ENCODE results near the gene SLC5A4.

Gene SLC5A4

DNA sequence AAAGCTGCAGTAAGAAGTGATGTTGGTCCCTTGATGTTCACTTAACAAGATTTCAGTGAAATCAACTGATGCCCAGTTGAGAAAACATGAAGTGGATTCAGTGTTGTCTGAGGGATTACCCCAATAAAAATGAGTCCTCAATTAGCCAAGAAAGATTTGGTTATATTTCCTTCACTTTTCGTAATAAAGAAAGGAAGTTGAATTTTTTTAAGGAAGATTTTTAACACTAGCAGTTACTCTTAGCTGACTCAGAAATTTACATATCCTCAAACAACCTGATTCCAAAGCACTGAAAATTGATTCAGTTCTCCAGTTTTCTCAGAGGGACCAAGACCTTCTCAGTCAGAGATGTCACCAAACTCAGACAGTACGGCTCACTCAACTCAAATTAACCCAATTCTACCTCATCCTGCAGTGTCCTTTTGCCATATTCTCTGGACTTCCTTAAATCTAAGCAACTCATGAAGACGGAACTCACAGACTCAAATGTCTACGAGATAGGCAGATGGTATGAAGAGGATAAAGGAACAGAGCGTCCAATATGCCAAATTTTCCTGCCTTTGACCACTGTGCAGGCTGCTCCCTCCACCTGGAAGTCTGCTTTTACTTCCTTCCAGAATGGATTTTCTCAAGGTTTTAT is 22.8 kb downstream of the SLC5A4 start:
- DNase-seq = no peak

DNA sequence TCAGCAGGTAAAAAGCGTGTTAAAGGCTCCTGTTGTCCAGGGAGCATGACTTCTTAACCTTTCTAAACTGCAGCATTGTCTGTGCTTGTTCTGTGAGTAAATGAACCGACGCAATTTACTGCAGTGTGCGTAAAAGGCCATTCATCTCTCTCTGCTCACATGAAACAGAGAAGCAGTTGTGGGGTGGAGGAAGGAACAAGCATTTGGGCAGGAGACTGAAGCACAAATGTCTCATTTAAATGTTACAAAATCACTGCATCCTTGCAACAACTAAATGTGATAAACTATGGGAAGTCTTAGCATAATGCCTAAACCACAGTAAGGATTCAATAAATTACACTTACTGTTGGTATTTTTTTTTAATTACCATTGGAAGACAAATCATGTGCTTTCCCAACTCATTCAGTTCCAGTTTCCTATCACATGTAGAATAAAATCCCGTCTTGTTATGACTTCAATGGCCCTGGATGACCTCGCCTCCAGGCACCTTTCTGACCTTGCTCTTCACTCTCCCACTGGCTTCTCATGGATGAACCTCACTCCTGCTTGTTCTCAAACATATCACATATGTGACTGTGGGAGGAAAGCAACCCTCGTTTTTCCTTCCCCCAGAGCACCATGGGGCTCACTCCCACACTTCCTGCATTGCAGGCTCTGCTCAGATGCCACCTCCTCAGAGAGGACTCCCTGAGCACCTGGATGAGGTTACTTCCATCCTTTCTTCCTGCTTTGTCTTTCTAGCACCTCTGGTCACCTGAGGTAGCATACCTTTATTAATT is 28.6 kb downstream of the SLC5A4 start:
- DNase-seq = no peak

DNA sequence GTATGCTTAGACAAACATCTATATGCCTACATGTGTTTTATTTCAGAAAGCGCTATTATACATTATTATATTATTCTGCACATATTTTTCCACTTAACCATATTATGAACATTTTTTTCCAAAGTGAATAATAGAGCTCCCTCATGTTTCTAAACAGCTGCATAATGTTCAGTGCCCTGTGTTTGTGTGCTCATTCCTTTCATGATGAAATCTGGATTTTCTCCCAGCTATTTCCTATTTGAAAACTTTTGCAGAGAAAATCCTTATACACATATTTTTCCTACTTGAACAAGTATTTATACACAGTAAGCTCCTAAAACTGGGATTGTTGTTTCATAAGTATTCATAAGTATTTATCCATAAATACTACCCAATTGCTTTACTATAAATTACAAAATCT is 32.2 kb downstream of the SLC5A4 start:
- no peak for DNase-seq

DNA sequence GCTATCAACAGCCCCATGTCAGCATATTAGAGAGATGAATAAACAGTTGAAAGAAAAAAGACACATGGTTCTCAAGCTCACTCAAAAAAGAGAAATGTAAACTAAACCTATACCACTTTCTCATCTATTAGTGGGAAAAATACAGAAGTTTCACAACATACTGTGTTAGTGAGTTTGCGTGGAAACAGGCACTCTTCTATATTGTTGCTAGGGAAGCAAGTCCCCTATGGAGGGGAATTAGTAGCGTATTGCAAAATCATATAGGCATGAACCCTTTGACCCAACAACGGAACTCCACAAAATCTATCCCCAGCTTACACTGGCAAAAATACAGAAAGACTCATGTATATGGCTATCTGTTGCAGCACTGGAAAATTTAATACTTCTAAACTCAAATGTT is 36.1 kb downstream of the SLC5A4 start:
- no peak for DNase-seq

DNA sequence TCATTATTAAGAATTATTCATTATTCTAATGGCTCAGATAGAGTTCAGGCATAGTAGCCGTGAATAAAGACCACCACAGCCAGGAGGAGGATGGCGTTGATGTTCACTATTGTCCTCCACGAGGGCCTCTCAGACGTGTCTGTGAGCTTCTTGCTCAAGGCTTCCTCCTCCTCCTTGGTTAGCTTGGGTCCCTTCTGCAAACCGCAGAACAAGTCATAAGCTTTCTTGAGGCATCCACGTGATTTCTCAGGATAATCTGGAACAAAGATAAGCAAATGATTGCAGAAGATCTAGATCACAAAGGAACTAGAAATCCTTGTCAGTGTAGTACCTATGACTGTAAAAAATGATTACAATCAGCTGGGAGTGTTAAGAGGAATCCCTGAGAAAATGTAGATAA is 36.7 kb downstream of the SLC5A4 start:
- DNase-seq = no peak

DNA sequence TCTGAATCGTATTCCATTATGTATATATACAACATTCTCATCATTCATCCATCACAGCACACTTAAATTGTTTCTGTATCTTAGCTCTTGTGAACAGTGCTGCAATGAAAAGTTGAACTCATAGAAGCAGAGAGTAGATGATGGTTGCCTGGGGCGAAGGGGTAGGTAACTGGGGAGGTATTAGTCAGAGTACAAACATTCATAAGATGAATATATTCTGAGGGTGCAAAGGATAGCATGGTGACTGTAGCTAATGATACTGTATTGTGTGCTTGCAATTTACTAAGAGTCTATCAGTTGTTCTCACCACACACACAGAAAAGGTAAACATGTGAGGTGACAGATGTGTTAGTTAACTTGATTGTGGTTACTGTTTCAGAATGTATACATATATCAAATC is 37.7 kb downstream of the SLC5A4 start:
- DNase-seq = no peak

DNA sequence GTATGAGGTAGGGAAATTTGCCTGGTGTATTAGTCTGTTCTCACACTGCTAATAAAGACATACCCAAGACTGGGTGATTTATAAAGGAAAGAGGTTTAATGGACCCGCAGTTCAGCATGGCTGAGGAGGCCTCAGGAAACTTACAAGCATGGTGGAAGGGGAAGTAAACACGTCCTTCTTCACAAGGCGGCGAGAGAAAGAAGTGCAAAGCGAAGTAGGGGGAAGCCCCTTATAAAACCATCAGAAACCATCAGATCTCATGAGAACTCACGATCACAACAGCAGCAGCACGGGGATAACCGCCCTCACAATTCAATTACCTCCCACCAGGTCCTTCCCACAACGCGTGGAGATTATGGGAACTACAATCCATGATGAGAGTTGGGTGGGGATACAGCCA is 38.2 kb downstream of the SLC5A4 start:
- DNase-seq = no peak

DNA sequence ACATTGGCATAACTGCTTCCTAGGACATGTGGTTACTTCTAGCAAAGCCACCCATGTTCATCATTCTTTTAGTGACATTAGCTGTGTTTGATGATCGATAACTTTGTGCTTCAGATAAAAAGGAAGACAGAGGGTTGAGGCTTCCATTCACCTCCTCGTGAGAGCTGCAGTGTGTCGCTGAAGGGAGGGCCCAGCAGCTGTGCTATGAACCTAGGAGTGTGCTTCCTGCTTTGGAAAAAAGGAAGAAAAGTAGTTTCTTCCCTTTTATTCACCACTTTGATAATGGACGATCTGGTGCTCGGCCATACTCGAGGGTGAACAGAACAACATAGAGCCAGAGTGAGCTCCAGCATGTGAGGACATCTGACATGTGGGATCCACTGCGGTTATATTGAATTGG is 44.1 kb downstream of the SLC5A4 start:
- DNase-seq = no peak

DNA sequence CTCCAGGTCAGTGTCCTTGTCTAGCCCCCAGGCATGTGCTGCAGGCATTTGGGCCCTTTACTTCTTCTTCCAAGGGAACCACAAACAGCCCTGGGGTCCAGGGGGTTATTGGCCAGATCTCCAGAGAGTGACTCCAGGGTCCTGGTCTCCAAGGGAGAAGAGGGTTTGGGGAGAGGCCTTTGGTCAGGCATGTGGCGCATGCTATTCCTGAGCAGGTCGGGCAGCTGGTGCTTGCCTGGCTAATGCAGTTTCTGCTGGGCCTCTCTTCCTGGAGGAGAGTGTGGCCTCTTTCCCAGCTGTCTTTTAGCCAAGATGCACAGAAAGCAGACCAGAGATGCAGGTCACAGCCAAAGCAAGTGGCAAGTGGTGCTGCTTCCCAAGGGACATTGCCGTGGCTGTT is 46.5 kb downstream of the SLC5A4 start:
- DNase-seq = no peak

DNA sequence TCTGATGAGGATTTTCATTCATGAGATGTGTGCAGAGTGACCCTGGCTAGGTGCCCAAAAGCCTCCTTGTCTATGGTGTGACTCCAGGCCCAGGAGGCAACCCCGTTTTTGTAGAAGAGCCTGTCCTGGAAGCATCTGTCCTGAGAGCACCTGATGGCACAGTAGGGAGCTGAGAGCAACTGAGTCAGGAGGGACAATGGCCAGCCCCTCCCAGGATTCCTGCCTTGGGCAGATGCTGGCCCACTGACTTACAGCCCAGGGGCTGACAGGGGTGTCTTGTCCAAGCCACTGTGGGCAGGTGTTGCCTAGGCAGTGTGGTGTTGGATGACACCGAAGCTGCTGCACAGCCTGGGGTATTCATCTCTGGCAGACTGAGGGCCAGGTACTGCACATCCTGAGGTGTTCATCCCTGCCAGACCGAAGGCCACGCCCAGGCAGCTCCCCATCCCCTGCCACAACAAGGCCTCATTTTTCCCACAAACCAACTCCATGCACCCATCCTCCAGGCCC is 47.1 kb downstream of the SLC5A4 start:
- no peak for DNase-seq

DNA sequence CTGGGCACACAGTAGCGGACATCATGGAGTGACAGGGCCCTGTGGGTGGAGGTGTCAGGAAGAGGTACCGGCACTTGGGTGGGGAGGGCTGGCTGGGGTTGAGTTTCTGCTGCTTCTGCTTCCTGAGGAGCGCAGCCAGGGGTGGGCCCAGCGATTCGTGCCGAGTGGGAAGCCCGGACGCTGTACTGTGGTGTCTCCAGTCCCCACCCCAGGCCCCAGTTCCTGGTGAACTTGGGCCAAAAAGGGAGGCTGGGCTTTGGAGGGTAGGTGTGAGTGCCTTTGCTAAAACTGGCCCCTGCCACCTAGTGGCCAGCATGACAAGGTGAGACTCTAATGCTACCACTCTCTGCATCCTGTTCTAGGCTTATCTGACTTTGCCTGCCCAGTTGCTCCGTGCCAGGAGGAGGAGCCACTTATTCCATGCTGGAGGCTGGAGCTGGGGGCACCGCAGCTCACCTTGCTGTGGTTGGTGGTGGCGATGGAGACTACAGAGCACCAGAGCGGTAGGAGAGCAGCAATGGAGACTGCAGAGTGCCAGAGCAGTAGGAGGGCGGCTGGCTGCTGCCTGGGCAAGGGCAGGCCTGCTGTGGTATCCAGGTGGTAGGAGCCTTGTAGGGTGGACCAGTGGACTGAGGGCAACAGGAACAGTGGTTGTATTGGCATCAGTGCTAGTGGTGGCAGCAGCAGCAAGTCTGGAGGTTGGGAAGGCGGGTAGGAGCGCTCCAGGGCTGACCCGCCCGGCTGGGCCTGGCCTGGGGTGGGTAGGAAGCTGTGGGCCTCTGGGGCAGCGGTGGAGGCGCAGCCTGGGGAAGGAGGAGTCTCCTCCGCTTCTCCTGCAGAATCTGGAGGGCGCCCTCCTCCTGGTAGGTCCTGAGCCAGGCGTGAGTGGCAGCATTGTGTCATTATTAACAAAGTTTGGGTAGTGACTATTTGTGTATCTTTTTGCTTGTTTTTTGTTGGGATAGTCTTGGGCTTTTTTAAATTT is 48.1 kb downstream of the SLC5A4 start:
- peak in 2 of 5 experiments; percentile 14 to 57 for DNase-seq

DNA sequence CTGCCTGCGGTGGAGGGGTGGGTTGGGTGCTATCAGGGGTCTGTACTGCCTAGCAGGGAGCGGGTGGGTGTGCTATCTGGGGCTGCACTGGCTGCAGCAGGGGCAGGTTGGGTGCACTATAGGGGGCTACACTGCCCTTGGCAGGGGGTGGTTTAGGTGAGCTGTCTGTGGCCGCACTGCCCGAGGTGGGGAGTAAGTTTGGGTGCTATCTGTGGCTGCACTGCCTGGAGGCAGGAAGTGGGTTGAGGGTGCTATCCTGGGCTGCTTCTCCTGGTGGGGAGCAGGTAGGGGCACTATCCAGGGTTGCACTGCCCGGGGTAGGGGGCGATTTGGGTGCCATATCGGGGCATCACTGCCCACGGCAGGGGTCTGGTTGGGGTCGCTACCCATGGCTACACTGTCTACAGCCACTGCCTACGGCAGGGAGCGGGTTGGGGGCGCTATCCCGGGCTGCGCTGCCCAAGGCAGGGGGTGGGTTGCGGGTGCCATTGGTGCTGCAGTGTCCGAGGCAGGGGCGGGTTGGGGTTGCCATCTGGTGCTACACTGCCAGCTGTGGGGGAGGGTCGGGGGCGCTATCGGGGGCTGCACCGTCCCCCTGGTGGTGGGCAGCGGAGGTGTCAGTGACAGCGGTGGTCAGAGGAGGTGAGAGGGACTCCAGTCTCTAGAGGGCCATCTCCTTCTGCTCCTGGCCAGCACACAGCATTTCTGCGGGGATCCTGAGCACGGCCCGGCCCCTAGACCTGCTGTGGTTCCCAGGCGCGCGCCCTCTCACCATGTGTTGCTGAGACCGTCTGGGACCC is 49.0 kb downstream of the SLC5A4 start:
- DNase-seq = peak in 1 of 5 experiments; percentile 32

DNA sequence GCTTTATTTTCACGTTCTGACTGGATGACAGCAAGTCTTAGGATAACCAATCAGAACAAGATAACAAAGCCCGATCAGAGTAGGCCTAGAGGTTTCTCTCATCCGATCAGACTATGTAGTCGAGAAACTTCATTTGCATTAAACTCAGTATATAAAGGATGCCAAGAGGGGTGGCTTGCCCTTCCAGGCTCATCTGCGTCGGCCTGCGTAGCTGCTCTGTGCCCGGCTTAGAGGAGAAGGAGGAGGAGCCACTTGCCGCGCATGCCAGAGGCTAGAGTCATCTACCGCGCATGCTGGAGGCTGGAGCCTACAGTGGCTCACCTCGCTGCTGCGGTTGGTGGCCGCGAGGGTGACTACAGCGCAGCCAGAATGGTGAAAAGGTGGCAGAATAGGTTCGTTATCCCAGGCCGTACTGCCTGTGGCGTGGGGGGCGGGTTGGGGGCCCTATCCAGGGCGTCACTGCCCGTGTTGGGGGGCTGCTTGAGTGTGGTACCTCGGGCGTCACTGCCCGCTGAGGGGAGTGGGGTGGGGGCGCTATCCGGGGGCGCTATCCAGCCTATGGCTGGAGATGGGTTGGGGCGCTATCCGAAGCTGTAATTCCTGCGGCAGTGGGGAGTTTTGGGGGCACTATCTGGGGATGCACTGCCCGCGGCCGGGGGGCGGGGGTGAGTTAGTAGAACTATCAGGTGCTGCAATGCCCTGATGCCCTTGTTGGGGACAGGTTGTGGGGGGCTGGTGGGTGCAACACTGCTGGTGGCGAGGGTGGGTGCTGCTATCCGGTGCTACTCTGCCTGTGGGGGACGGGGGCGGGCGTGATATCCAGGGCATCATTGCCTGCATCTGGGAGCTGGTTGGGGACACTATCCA is 50.1 kb downstream of the SLC5A4 start, which contains the start of gene RFPL2:
Gene RFPL2, minus strand, starts transcription at position 218 of the 867 bp plus-strand sequence. CDS start 2,622 bp downstream, outside the sequence.
- DNase-seq = peak in 4 of 5 experiments; percentile 30 to 56 (median 52)

DNA sequence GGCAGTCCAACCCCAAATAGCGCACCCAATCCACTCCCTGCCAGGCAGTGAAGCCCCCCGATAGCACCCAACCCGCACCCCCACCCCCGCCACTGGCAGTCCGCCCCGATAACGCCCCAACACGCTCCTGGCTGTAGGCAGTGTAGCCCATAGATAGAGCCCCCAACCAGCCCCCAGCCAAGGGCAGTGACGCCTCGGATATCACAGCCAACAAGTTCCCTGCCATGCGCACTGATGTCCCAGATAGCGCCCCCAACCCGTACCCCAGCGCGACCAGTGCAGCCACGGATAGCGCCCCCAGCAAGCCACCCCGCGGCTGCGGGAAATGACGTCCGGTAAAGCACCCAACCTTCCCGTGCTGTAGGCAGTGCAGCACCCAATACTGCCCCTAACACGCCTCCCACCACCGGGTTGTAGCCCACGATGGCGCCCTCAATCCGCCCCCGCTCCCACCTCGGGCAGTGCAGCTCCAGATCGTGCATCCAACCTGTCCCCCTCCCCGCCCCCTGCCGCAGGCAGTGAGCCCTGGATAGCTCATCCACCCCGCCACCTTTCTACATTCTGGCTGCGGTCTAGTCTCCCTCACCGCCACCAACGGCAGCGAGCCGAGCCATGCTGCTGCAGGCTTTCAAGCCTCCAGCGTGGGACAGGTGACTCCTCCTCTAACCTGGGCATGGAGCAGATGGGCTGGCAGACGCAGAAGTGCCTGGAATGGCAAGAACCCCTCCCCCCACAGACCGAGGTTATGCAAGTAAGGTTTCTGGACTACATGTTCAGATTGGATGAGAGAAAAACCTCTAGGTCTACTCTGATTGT is 50.9 kb downstream of the SLC5A4 start:
- DNase-seq = peak in 4 of 5 experiments; percentile 22 to 40 (median 27)

DNA sequence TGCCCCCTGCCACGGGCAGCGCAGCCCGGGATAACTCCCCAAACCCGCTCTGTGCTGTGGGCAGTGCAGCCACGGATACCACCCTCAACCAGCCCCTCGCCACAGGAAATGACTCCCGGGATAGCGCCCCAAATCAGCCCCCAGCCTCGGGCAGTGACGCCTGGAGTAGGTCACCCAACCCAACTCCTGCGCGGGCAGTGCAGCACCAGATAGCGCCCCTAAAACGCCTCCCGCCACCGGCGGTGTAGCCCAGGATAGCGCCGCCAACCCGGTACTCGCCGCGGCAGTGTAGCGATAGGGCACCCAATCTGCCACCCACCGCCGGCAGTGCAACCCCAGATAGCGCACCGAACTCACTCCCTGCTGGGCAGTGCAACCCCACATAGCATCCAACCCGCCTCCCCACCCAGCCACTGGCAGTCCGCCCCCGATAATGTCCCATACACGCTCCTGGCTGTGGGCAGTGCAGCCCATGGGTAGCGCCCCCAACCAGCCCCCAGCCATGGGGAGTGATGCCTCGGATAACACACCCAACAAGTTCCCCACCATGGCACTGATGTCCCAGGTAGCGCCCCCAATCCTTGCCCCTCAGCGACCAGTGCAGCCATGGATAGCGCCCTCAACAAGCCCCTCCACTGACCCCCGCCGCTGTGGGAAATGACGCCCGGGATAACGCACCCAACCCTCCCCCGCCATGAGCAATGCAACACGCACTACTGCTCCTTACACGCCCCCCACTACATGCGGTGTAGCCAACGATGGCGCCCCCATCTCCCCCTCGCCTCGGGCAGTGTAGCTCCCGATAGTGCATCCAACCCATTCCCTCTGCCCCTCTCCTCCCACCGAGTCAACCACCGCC is 51.7 kb downstream of the SLC5A4 start:
- DNase-seq = peak in 1 of 5 experiments; percentile 7

DNA sequence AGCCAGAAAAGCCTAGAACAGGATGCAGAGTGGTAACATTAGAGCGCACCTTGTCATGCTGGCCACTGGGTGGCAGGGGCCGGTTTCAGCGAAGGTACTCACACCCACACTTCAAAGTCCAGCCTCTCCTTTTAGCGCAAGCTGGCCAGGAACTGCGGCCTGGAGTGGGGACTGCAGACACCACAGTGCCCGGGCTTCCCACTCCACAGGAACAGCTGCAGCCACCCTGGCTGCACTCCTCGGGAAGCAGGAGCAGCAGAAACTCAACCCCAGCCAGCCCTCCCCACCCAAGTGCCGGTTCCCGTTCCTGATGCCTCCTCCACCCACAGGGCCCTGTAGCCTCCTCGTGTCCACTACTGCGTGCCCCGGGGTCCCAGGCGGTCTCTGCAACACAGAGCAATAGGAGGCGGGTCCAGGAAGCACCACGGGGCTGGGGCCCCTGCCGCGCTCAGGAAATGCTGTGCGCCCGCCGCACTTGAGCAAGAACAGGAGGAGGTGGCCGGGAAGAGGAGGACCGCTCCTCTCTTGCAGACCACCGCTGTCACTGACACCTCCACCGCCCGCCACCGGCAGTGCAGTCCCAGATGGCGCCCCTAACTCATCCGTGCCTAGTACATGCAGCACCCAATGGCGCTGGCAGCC is 52.5 kb downstream of the SLC5A4 start:
- DNase-seq = peak in 1 of 5 experiments; percentile 63

DNA sequence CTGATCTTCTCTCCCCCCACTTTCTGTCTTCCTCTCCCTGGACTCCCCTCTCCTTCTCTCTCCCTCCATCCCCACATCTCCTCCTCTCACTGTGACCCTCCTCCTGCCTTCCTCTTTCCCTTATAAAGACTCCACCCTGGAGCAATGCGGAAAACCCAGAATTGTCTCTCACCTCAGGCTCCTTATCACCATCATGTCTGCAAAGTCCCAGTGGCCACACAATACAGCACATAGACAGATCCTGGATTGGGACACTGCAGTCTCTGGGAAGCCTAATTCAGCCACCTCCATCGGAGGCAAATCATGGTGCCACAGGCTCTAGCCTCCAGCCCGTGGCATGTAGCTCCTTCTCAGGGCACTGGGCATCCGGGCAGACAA is 53.0 kb downstream of the SLC5A4 start:
- no peak for DNase-seq

DNA sequence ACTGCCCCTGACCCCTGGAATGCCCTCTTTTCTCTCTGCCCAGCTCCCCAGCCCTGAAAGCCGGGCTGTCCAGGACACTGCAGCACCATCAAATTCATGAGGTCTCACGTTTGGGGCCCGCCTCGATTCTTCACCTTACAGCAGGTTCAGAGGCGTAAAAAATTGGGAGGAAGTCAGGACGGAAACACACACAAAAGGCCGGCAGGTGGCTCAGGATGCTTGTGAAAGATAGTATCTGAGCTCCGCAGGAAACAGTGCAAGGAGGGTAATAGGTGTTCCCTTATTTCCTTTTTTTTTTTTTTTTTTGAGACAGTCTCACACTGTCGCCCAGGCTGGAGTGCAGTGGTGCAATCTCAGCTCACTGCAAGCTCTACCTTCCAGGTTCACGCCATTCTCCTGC is 54.4 kb downstream of the SLC5A4 start:
- DNase-seq = peak in 2 of 5 experiments; percentile 28 to 70

Measured in T-helper 2 cell (primary cell).